BLaER1 (cell line): ENCODE measurements around the gene LRMDA.

ENCODE experiments used
- H3K27ac ChIP-seq: shearing (Covaris generic); formaldehyde crosslinking; 2 replicates; pipeline ENCODE4 v1.8.1; 2022
- H3K27me3 ChIP-seq: shearing (Covaris generic); formaldehyde crosslinking; 2 replicates; pipeline ENCODE4 v1.8.1; 2022
- H3K36me3 ChIP-seq: shearing (Covaris generic); formaldehyde crosslinking; 2 replicates; pipeline ENCODE4 v1.8.1; 2022
- H3K4me1 ChIP-seq: shearing (Covaris generic); formaldehyde crosslinking; 2 replicates; pipeline ENCODE4 v1.8.1; 2022
- H3K4me2 ChIP-seq: shearing (Covaris generic); formaldehyde crosslinking; 2 replicates; pipeline ENCODE4 v1.8.1; 2022
- H3K4me3 ChIP-seq: shearing (Covaris generic); formaldehyde crosslinking; 2 replicates; pipeline ENCODE4 v1.8.1; 2022
- H3K9ac ChIP-seq: shearing (Covaris generic); formaldehyde crosslinking; 2 replicates; pipeline ENCODE4 v1.8.1; 2022
- H3K9me3 ChIP-seq: shearing (Covaris generic); formaldehyde crosslinking; 2 replicates; pipeline ENCODE4 v1.8.1; 2022
- H4K20me1 ChIP-seq: shearing (Covaris generic); formaldehyde crosslinking; 2 replicates; pipeline ENCODE4 v1.8.1; 2022
- Cebpa-rat ChIP-seq: shearing (Covaris generic); IDR thresholded peaks from 2 replicates; pipeline ENCODE4 v1.8.1; 2022

Gene LRMDA

DNA sequence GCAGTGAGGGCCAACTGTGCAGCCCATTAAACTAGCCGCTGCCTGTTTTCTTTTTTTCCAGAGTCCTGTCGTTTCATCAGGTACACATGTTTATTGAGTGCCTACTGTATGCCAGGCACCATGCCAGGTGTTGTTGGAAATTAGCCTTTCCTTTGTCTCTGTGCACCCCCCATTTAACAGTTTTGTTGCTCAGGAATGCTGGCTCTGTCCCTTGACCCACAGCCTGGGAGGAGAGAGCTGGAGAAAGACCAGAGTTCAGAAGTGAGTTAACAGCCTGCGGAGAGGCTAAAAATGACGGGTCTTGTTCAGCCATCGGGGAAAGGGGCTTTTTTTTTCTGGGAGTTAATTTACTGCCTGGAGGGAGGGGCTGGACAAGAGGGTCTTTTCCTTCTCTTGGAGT, 1.3 kb downstream of the LRMDA start:
- Histone ChIP-seq H3K4me2 (no peak overlapping the region), H4K20me1 (no peaks in the 10 kb centered on the region), H3K4me1 (peaks cover 10% of the 10 kb centered on the region), H3K4me3 (no peak overlapping the region), H3K36me3 (no peaks in the 10 kb centered on the region), H3K9ac (no peak overlapping the region), H3K27me3 (no peaks in the 10 kb centered on the region), H3K27ac (no peak overlapping the region), H3K9me3 (no peaks in the 10 kb centered on the region)
- TF ChIP-seq Cebpa-rat, result no peak

DNA sequence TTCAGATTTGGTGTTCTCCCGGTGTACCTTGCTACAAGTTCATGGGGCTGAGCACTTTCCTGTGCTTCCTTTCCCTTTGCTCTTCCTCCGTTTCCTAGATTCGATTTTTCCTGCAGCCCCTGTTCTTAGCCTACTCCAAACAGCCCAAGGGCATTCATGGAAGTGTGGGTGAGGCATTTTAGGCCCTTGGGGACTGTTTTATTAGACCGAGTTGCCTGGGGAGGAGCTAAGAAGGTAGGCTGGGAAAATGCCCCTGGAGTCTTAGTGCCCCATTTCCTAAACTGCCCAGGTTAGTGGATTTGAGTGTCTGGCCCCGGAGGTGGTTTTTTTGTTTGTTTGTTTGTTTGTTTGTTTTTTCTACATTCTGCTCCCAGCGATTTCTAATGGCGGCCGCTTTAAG, 1.8 kb downstream of the LRMDA start:
- Histone ChIP-seq H3K27me3 (no peaks in the 10 kb centered on the region), H3K9ac (no peak overlapping the region), H3K4me2 (no peak overlapping the region), H3K36me3 (no peaks in the 10 kb centered on the region), H3K4me1 (peaks cover 10% of the 10 kb centered on the region), H4K20me1 (no peaks in the 10 kb centered on the region), H3K27ac (no peak overlapping the region), H3K9me3 (no peaks in the 10 kb centered on the region), H3K4me3 (no peak overlapping the region)
- no peak for TF ChIP-seq Cebpa-rat

DNA sequence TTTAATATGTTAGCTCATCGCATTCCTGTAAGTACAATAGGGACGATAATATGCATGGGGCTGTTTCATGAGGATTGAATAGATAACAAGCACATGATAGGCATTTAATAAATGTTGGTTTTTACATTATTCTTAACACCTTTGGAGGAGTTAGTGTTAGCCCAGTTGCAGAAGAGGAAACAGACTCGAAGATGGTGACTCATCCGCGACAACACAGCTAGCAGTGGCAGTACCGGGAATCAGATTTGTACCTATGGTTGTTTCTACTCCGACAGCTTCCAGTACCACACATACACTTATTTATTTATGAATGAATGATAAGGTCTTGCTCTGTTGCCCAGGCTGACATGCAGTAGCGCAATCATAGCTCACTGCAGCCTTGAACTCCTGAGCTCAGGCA, 2.9 kb downstream of the LRMDA start:
- H3K9me3 ChIP-seq, result no peaks in the 10 kb centered on the region
- no peaks in the 10 kb centered on the region for H4K20me1 ChIP-seq
- H3K9ac ChIP-seq, result no peak overlapping the region
- no peaks in the 10 kb centered on the region for H3K36me3 ChIP-seq
- H3K4me3 ChIP-seq, result no peak overlapping the region
- no peaks in the 10 kb centered on the region for H3K27me3 ChIP-seq
- H3K27ac ChIP-seq, result no peak overlapping the region
- H3K4me2 ChIP-seq, result no peak overlapping the region
- no peak for TF ChIP-seq Cebpa-rat
- peaks cover 10% of the 10 kb centered on the region for H3K4me1 ChIP-seq

DNA sequence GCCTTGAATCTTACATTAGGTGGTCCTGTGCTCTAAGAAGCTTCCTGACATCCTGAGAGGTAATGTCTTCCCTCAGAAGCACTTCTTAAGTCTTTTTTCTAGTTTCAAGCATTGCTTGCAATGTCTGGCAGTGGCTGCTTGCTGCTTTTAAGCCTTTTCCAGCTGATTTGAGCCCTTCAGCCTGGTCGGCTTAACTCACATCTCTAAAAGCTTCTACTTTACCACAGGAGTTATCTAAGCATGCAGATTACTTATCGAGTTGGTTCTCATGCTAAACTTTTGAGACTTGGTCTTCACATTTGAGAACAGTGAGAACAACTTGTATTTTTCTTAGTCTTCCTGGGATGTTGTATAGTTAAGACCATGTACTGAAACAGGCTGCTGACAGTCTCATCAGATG, 3.9 kb downstream of the LRMDA start:
- Histone ChIP-seq H3K4me1 (peaks cover 3% of the 10 kb centered on the region), H3K4me2 (no peak overlapping the region), H3K36me3 (no peaks in the 10 kb centered on the region), H3K4me3 (no peak overlapping the region), H3K27me3 (no peaks in the 10 kb centered on the region), H4K20me1 (no peaks in the 10 kb centered on the region), H3K9me3 (no peaks in the 10 kb centered on the region), H3K27ac (no peak overlapping the region), H3K9ac (no peak overlapping the region)
- TF ChIP-seq Cebpa-rat, result no peak

DNA sequence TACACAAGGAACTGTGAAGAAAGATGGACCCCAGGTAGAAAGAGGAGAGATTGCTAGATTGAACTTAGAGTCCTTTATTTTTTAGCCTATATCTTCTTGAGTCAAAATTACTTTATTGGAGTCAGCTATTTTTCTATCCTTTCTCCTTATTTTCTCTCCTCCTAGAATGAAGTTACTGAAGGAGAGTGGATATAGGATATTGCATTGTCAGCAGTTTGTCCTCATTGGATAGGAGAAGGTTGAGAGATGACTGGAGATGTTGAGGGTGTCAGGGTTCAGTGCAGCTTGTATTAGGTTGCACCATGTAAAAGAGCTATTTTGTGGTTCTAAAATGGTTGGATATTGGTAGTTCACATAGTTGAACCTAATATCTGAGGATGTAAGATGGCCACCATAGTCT, 5.5 kb downstream of the LRMDA start:
- TF ChIP-seq Cebpa-rat, result no peak
- H3K36me3 ChIP-seq, result no peaks in the 10 kb centered on the region
- H3K4me3 ChIP-seq, result no peak overlapping the region
- H3K27ac ChIP-seq, result no peak overlapping the region
- H3K27me3 ChIP-seq, result no peaks in the 10 kb centered on the region
- no peaks in the 10 kb centered on the region for H3K4me1 ChIP-seq
- no peaks in the 10 kb centered on the region for H3K9me3 ChIP-seq
- H3K9ac ChIP-seq, result no peak overlapping the region
- H4K20me1 ChIP-seq, result no peaks in the 10 kb centered on the region
- no peak overlapping the region for H3K4me2 ChIP-seq

DNA sequence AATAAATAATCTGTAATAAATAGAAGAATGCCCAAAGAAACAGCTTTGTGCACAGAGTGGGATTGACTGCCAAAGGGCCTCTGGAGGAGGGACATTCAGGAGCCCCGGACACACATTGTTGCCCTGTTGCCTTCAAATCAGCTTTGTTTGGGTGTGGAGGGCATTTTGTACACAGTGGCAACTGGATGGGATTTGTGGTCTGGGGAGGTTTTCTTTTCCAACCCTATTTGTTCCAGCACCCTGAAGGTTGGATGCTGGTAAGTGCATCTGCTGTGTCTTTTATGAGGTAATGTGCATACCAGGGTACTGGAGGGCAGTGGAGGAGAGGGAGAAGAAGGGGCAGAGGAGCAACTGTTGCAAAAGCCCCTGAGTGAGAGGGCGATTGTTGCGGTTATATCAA, 6.3 kb downstream of the LRMDA start:
- TF ChIP-seq Cebpa-rat, result no peak

DNA sequence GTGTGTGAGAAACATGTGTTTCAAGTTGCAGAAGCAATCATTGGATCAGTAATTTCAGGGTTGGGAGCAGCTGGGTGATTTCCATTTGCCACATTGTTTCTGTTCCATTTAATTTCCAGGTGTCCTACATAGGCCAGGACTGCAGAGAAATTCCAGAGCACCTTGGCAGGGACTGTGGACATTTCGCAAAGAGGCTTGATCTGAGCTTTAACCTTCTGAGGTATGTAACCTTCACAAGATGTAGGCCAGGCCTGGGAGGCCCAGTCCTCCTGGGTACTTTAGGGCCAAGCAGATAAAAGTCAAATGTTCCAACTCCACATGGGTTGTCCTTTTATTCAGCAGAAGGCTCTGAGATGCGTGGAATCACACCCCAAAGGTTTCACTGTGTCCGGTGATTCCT, 6.9 kb downstream of the LRMDA start:
- no peak for TF ChIP-seq Cebpa-rat
- Histone ChIP-seq H3K4me2 (no peak overlapping the region), H3K9me3 (peaks cover 5% of the 10 kb centered on the region; the same call in 1 of the 2 replicates), H3K36me3 (no peaks in the 10 kb centered on the region), H3K27me3 (no peaks in the 10 kb centered on the region), H4K20me1 (no peaks in the 10 kb centered on the region), H3K4me1 (no peaks in the 10 kb centered on the region), H3K27ac (no peak overlapping the region), H3K9ac (no peak overlapping the region), H3K4me3 (no peak overlapping the region)

More for the DNA sequence above, 6.3 kb downstream of the LRMDA start:
- H3K4me2 ChIP-seq, result no peak overlapping the region
- no peaks in the 10 kb centered on the region for H3K36me3 ChIP-seq
- H4K20me1 ChIP-seq, result no peaks in the 10 kb centered on the region
- H3K4me1 ChIP-seq, result no peaks in the 10 kb centered on the region
- no peak overlapping the region for H3K9ac ChIP-seq
- no peaks in the 10 kb centered on the region for H3K27me3 ChIP-seq
- H3K4me3 ChIP-seq, result no peak overlapping the region
- H3K27ac ChIP-seq, result no peak overlapping the region
- H3K9me3 ChIP-seq, result peaks cover 4% of the 10 kb centered on the region; the same call in 1 of the 2 replicates

DNA sequence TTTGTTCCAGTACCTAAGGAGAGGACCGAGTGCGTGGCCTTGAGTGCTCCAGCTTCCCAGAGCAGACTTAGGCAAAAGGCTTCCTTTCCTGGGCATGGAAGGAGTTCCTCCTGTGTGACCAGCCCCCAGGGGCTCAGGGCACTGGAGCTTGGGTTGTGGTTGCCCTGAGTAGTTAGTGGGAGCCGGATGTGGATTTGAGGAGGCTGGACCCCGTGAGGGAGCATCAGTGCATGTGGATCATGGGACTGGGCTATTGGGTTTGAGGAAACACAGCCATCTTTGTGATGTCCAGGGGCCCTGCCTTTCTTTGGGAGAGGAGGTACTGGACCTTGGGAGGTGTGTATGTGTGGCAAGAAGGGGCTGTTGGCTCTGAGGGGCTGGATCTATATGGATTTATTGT, 8.4 kb downstream of the LRMDA start:
- H3K4me2 ChIP-seq, result no peak overlapping the region
- no peak overlapping the region for H3K4me3 ChIP-seq
- peaks cover 19% of the 10 kb centered on the region for H3K9me3 ChIP-seq
- H3K27ac ChIP-seq, result no peak overlapping the region
- H3K36me3 ChIP-seq, result no peaks in the 10 kb centered on the region
- H4K20me1 ChIP-seq, result no peaks in the 10 kb centered on the region
- no peaks in the 10 kb centered on the region for H3K4me1 ChIP-seq
- no peaks in the 10 kb centered on the region for H3K27me3 ChIP-seq
- H3K9ac ChIP-seq, result no peak overlapping the region
- no peak for TF ChIP-seq Cebpa-rat

DNA sequence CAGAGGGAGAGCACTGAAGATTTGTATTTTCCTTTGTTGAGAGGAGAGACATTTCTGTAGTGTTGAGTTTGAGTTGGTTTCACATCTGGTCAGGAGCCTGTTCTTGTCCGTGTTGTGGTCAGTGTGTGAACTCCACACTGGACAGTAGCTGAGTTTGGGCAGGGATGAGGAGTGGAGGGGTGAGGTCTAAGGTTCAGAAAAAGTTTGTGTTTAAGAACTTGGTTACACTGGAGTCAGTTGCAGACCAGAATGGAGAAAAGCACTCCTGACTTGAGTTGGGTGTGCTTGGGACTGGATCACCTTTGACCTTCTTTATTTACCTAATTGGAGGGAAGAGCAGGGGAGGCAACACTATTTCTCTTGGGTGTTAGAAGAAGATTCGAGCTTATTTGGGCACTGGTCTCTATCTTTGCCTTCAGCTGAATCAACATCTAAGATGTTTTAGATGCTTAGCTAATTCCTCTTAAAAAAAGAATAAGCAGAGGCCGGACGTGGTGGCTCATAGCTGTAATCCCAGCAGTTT, 8.9 kb downstream of the LRMDA start:
- no peak overlapping the region for H3K4me2 ChIP-seq
- no peaks in the 10 kb centered on the region for H3K27me3 ChIP-seq
- no peaks in the 10 kb centered on the region for H3K36me3 ChIP-seq
- H3K9me3 ChIP-seq, result peaks cover 22% of the 10 kb centered on the region
- no peaks in the 10 kb centered on the region for H4K20me1 ChIP-seq
- TF ChIP-seq Cebpa-rat, result no peak
- H3K4me1 ChIP-seq, result no peaks in the 10 kb centered on the region
- H3K4me3 ChIP-seq, result no peak overlapping the region
- no peak overlapping the region for H3K9ac ChIP-seq
- no peak overlapping the region for H3K27ac ChIP-seq

DNA sequence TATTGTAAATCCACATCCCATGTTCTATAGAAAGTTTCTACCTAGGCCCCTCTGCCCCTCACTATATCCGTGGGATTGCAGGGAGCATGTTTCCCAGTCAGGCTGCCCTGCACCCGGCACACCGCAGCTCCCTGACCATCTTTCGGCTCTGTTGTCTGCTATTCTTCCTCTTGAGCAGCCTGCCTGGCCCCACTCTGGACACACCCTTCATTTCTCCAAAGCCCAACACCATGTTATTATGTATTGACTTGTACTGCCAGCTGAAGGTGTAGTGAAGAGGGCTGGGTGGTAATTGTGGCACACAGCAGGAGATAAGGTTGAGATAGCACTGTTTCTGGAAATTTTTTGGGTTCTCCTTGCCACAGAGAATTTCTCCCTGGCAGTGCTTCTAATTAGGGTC, 9.8 kb downstream of the LRMDA start:
- Histone ChIP-seq H3K27me3 (no peaks in the 10 kb centered on the region), H4K20me1 (no peaks in the 10 kb centered on the region), H3K36me3 (no peaks in the 10 kb centered on the region), H3K9me3 (peaks cover 22% of the 10 kb centered on the region), H3K4me1 (no peaks in the 10 kb centered on the region), H3K4me2 (no peak overlapping the region), H3K27ac (no peak overlapping the region), H3K9ac (no peak overlapping the region), H3K4me3 (no peak overlapping the region)
- no peak for TF ChIP-seq Cebpa-rat

DNA sequence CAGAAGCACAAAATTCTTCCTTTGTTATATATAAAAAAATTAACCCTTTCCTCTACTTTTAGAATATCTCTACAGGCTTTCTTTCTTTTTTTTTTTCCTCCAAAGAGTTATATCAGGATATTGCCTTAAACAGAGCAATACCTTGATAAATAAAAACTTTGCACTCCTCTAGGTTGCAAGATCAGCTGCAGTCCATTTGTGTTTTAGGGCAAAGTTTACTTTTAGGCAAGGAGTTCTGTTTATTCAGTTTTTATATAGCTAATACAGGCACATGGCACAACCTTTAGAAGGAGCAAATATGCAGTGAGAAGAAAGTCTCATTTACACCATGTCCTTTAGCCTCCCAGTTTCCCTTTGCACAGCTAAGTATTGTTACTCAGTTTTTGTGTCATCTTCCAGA, 10.3 kb downstream of the LRMDA start:
- no peaks in the 10 kb centered on the region for H3K36me3 ChIP-seq
- H3K4me3 ChIP-seq, result no peak overlapping the region
- H3K4me1 ChIP-seq, result no peaks in the 10 kb centered on the region
- no peak overlapping the region for H3K4me2 ChIP-seq
- no peak for TF ChIP-seq Cebpa-rat
- H3K27ac ChIP-seq, result no peak overlapping the region
- no peaks in the 10 kb centered on the region for H3K27me3 ChIP-seq
- no peaks in the 10 kb centered on the region for H4K20me1 ChIP-seq
- H3K9ac ChIP-seq, result no peak overlapping the region
- H3K9me3 ChIP-seq, result peaks cover 22% of the 10 kb centered on the region
